Nephron progenitor cell (in vitro differentiated cells): ENCODE measurements around the gene ROR1.

Source experiments
- DNase-seq: peaks from one replicate; pipeline ENCODE4 v3.0.0; 2021
- H3K27ac Mint-ChIP-seq: 2 replicates; pipeline ENCODE4 v1.8.0; 2021; ENCODE audit warnings: mild to moderate bottlenecking, moderate library complexity, mixed read lengths
- H3K27me3 Mint-ChIP-seq: 2 replicates; pipeline ENCODE4 v1.8.0; 2021; ENCODE audit warnings: mild to moderate bottlenecking, low read depth, mixed read lengths; ENCODE audit not compliant: poor library complexity
- H3K36me3 Mint-ChIP-seq: 2 replicates; pipeline ENCODE4 v1.8.0; 2021; ENCODE audit warnings: low read depth, mixed read lengths
- H3K4me1 Mint-ChIP-seq: 2 replicates; pipeline ENCODE4 v1.8.0; 2021; ENCODE audit warnings: mixed read lengths
- H3K4me3 Mint-ChIP-seq: 2 replicates; pipeline ENCODE4 v1.8.0; 2021; ENCODE audit warnings: mild to moderate bottlenecking, moderate library complexity, mixed read lengths
- H3K9me3 Mint-ChIP-seq: 2 replicates; pipeline ENCODE4 v1.8.0; 2021; ENCODE audit warnings: mild to moderate bottlenecking, moderate library complexity, mixed read lengths
- CTCF ChIP-seq: fragments of 200-600 bp; sonication (generic); IDR thresholded peaks from 2 replicates; pipeline ENCODE4 v1.5.0; 2021; ENCODE audit warnings: antibody characterized with exemption

Gene ROR1

DNA sequence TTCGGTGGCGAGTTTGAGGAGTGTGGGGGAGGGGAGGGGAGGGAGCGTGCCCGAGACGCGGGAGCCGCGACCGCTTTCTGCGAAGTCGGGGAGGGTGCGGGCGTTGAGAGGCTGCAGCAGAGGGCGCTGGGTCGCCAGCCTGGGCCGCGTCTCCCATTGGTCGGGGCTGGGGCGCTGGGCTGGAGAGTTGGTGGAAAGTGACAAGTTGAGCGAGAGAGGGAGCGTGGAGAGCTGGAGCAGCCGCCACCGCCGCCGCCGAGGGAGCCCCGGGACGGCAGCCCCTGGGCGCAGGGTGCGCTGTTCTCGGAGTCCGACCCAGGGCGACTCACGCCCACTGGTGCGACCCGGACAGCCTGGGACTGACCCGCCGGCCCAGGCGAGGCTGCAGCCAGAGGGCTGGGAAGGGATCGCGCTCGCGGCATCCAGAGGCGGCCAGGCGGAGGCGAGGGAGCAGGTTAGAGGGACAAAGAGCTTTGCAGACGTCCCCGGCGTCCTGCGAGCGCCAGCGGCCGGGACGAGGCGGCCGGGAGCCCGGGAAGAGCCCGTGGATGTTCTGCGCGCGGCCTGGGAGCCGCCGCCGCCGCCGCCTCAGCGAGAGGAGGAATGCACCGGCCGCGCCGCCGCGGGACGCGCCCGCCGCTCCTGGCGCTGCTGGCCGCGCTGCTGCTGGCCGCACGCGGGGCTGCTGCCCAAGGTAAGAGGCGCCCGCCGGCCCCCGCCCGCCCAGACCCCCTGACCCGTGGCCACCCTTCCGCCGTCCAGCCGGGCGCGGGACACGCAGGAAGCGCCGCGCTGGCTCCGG is at the start of gene ROR1:
TSS of gene ROR1 (plus strand) at position 203 of the 802 bp plus-strand sequence.
- peak; percentile 37 for TF ChIP-seq CTCF
- H3K27me3 Mint-ChIP-seq, result peaks cover 26% of the 10 kb centered on the region
- H3K4me3 Mint-ChIP-seq, result peak within 1 kb of the TSS; percentile 93
- H3K36me3 Mint-ChIP-seq, result no peaks in the 10 kb centered on the region
- no peaks in the 10 kb centered on the region for H3K9me3 Mint-ChIP-seq
- H3K27ac Mint-ChIP-seq, result no peak within 1 kb of the TSS
- H3K4me1 Mint-ChIP-seq, result peaks cover 39% of the 10 kb centered on the region
- DNase-seq, result peak; percentile 90

- DNase-seq, result no peak
- Mint-ChIP-seq H3K27ac (no peak overlapping the region), H3K27me3 (peaks cover 5% of the 10 kb centered on the region), H3K36me3 (peaks cover 5% of the 10 kb centered on the region), H3K9me3 (peaks cover 20% of the 10 kb centered on the region), H3K4me1 (peaks cover 34% of the 10 kb centered on the region), H3K4me3 (no peak overlapping the region)
- no peak for TF ChIP-seq CTCF
Measured at GRCh38 chr1:63724375-63724899, 49.4 kb upstream of the ROR1 start.

GRCh38 chr1:63728611-63729226 is 45.1 kb upstream of the ROR1 start:
- H3K27me3 Mint-ChIP-seq, result no peaks in the 10 kb centered on the region
- H3K36me3 Mint-ChIP-seq, result peaks cover 5% of the 10 kb centered on the region
- DNase-seq, result no peak
- peaks cover 20% of the 10 kb centered on the region for H3K9me3 Mint-ChIP-seq
- peak overlapping the region; percentile 82 for H3K27ac Mint-ChIP-seq
- no peak for TF ChIP-seq CTCF
- no peak overlapping the region for H3K4me3 Mint-ChIP-seq
- peaks cover 50% of the 10 kb centered on the region for H3K4me1 Mint-ChIP-seq

DNA sequence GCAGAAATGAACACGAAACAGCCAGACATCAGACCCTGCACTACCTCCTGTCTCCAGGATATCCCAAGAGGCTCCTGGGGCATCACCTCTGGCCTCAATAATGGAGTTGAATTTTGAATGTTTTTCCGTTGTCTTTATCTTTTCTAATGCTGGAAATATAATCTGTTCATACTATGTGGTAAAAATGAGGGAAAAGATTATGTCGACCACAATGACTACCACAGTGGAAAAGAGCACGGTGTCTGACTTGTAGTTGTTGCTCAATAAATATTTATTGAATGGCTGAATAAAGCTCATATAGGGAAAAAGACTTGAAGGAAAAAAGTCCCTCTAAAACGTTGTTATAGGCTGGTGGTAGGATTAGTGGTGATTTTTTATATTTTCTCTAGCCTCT is 44.6 kb upstream of the ROR1 start:
- Mint-ChIP-seq H3K27ac (peak overlapping the region; percentile 82), H3K27me3 (no peaks in the 10 kb centered on the region), H3K4me3 (no peak overlapping the region), H3K9me3 (peaks cover 20% of the 10 kb centered on the region), H3K4me1 (peaks cover 45% of the 10 kb centered on the region), H3K36me3 (peaks cover 5% of the 10 kb centered on the region)
- DNase-seq, result no peak
- no peak for TF ChIP-seq CTCF

- H3K9me3 Mint-ChIP-seq, result peaks cover 27% of the 10 kb centered on the region
- H3K36me3 Mint-ChIP-seq, result peaks cover 6% of the 10 kb centered on the region
- no peaks in the 10 kb centered on the region for H3K27me3 Mint-ChIP-seq
- H3K4me1 Mint-ChIP-seq, result peaks cover 45% of the 10 kb centered on the region
- TF ChIP-seq CTCF, result no peak
- no peak overlapping the region for H3K4me3 Mint-ChIP-seq
- peak overlapping the region; percentile 85 for H3K27ac Mint-ChIP-seq
- no peak for DNase-seq
Measured at GRCh38 chr1:63730211-63730610, 43.6 kb upstream of the ROR1 start.
